SH-SY5Y (cell line): Measurements from ENCODE around the gene RBBP8NL.

Experiments used
- GATA2 ChIP-seq: IDR thresholded peaks from 2 replicates; pipeline ENCODE4 v1.6.1; 2011; ENCODE audit warnings: mild to moderate bottlenecking, low read depth, low read length
- GATA3 ChIP-seq: IDR thresholded peaks from 2 replicates; pipeline ENCODE4 v1.6.1; 2011; ENCODE audit warnings: low read depth, mild to moderate bottlenecking, low read length, moderate library complexity

Gene RBBP8NL

GRCh38 chr20:62411479-62412193, 15.7 kb downstream of the RBBP8NL start:
- TF ChIP-seq GATA3 (no peak), GATA2 (no peak)

GRCh38 chr20:62410746-62411478, 16.4 kb downstream of the RBBP8NL start:
- TF ChIP-seq GATA3 (no peak), GATA2 (no peak)

DNA sequence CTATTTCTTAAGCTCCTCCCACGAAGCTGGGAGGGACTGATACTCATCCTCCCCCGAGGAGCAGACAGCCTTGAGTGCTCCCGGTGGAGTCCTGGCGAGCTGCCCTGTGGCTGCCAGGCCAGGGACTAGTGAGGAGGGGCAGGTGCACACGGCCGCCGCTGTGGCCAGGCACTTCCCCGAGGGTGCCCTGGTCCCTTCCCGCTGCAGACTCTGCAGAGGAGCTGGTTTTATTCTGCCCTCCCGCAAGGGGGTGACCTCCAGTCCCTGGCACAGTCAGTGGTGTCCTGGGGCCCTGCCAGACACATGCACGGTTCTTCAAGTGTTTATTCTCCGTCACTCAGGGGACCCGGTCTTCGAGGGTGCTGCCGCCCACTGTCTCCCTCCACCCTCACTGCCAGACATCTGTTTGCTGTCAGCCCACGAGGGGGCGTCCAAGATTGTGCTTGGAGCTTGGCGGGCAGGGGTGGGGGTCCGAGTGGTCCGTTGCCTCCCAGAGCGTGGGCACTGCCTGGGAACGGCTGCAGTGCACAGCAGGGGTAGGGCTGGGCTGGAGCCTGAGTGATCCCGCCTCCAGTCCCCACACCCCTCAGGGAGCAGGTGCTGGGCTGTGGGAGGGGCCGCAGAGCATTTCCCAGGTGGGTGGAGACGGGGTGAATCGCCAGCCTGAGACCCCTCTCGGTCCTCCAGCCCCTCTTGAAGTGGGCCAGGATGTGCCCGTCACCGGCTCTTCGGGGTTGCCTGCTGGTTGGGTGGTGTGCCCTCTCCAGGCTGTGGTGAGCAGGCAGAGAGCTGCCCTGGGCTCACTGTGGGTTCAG, 17.2 kb downstream of the RBBP8NL start:
- TF ChIP-seq GATA3 (no peak), GATA2 (no peak)

GRCh38 chr20:62409086-62409853, 18.1 kb downstream of the RBBP8NL start:
- TF ChIP-seq GATA3 (no peak), GATA2 (no peak)

GRCh38 chr20:62408640-62409039, 18.7 kb downstream of the RBBP8NL start:
- no peak for TF ChIP-seq GATA2
- no peak for TF ChIP-seq GATA3

- no peak for TF ChIP-seq GATA3
- TF ChIP-seq GATA2: no peak
Measured at GRCh38 chr20:62408055-62408454, 19.3 kb downstream of the RBBP8NL start.

- TF ChIP-seq GATA2 (no peak), GATA3 (no peak)
Measured at GRCh38 chr20:62407221-62407992, 19.9 kb downstream of the RBBP8NL start, which contains the start of gene CABLES2. Gene CABLES2 (minus strand): TSS chr20:62407285. CDS start chr20:62407276, 9 bp downstream.

GRCh38 chr20:62406635-62407176, 20.6 kb downstream of the RBBP8NL start:
- no peak for TF ChIP-seq GATA2
- TF ChIP-seq GATA3: no peak

GRCh38 chr20:62405981-62406513, 21.3 kb downstream of the RBBP8NL start:
- no peak for TF ChIP-seq GATA2
- no peak for TF ChIP-seq GATA3

GRCh38 chr20:62405108-62405980, 22.0 kb downstream of the RBBP8NL start:
- TF ChIP-seq GATA2: no peak
- no peak for TF ChIP-seq GATA3

- no peak for TF ChIP-seq GATA2
- TF ChIP-seq GATA3: no peak
Measured at GRCh38 chr20:62404761-62405107, 22.6 kb downstream of the RBBP8NL start.

DNA sequence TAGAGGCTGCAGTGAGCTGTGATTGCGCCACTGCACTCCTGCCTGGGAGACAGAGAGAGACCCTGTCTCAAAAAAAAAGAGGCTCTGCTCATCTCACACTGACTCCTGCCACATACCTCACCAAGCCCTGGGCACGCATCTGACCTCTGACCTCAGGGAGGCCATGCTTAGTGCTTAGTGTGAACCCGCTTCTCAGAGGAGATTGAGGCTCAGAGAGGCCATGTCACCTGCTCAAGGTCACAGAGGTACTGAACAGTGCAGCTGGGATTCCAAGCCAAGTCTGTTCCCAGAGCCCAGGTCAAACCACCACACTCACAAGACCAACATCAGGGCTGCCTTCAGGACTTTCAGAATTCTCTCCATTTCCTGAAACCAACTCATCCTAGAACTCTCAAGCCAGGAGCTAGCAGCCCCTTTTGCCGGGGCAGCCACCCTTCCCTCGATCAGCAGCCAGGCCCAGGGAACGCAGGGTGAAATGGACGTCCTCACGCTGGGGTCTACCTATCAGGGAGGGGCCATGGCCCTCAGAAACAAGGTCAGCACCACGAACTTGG, 23.1 kb downstream of the RBBP8NL start:
- TF ChIP-seq GATA2 (no peak), GATA3 (no peak)
